GM18502 (cell line): ENCODE results near the gene SCN5A.

ENCODE experiments used
- ATAC-seq: cut with Tn5 transposase; IDR thresholded peaks from one replicate; pipeline ENCODE4 v1.9.1; 2021; ENCODE audit warnings: mild to moderate bottlenecking; ENCODE audit not compliant: unreplicated experiment, poor library complexity

The SCN5A gene

DNA sequence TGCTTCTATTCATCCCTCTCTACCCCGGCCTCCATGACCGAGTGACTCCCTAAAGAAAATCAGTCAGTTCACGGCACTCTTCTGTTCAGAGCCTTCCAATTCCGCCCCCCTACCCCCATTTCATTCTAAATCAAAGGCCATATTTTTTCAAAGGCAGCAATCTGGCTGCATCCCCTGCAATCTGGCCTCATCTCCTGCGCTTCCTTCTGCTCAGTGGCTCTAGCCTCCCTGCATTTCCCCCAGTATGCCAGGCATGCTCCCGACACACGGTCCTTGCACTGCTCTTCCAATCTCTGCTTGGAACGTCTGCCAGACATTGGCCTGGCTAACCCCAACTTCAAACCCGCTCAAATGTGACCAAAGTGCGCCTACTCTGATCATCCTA is 85.6 kb downstream of the SCN5A start:
- ATAC-seq = no peak

DNA sequence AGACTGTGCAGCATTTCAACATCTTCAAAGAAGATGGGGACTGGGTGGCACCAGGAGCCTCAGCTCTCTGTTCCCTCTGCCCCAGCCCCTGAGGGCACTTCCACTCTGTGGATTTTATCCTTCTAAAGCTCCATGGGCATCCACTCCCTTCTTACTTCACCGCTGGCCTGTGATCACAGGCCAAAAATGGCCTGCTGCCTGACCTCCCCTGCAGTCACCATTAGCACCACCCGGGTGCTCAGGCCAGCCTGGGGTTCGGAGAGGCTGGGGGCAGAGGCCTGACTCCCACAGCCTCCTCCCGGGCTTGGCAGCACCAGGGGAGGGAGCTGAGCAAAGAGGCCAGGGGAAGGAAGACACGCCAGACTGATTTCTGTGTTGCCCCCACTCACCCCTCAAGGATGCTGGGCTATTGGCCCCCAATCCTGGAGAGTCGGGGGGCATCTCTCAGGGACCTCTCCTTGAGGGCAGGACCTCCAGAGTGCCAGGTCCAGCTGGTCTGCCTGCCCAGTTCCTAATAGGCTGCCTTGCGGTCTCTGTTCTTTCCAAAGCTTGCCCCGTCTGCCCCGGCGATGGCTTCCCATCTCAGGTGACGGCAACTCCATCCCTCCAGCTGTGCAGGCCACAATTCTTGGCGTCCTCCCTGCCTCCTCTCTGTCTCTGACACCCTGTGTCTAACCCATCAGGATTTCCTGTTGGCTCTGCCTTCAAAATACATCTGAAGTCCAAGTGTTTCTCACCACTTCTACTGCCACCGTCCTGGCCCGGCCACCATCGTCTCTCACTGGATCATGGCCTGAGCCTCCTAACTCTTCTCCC is 86.2 kb downstream of the SCN5A start:
- ATAC-seq = no peak

DNA sequence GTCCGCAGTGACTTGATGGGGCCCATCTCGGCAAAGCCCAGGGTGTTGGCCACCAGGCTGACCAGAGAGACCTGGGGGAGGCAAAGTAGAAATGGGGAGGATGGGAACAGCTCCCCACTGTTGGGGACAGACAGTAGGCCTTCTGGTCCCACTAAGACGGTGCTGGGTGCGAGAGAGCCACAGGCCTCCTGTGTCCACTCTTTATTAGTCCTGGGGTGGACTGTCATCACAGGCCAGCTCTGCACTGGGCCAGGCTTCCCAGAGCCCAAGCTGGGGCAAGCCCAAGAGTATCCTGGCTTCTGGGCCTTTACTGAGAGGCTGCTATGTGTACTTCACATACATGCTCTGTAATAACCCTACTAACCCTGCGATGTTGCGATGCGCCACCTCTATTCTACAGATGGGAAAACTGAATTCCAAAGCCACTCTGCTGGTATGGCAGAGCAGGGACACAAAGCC is 87.0 kb downstream of the SCN5A start:
- no peak for ATAC-seq

DNA sequence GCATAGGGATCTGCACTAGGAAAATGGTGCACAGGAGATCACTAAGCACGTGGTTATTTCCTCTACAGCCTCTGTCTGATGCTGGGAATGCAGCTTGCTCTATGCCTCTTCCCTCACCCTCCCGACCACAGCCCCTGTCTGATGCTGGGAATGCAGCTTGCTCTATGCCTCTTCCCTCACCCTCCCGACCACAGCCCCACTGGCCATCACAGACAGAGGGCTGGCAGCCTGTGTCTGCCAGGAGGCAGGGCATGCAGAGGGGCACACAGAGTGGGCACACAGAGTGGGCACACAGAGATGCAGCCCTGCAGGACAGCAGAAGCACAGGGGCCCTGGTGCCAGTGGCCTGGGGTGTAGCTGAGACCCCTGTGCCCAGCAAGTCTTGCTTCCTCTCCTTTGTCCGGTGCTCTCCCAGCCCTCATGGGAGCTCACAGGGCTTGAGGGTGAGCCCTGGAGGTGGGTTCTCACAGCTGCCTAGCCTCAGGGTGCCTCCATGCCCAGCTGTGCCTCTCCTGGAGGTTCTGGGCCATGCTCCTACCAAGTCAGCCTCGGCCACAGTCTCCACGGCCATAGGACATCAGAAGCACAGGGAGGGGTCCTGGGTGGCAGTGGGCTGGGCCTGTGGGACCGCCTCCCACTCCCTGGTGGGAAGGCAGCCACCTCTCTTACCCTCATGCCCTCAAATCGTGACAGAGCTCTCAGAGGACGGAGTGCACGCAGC is 87.6 kb downstream of the SCN5A start:
- ATAC-seq = no peak

DNA sequence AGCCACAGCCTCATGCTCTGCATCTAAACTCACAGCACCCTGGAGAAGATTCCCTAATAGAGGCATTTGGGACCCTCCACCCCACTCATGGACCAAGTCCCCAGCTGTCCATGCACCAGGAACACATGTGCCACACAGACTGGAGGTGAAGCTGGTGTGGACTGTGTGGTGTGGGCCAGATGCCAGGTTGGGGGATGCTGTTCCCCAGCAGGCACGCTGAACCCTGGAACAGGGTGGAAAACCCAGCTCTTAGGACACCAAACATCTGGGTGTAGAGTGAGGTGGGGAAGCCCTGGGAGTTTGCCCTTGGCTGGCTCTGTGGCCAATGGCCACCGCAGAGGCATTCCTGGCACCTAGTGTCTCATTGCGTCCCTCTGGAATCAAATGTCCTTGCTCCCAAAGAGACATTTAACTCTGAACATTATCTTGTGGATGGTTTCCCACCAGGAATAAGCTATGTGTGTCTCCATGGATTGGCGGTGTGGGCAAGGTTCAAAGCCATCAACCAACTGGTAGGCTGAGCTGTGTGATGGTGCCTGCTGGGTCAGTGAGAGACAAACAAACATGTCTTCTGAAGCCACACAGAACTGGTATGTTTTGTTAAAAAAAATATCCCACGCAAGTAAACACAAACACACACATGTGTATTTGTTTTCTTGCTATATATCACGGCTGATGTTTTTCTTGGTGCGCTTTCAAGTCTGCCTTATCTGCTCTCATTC is 88.3 kb downstream of the SCN5A start:
- no peak for ATAC-seq

DNA sequence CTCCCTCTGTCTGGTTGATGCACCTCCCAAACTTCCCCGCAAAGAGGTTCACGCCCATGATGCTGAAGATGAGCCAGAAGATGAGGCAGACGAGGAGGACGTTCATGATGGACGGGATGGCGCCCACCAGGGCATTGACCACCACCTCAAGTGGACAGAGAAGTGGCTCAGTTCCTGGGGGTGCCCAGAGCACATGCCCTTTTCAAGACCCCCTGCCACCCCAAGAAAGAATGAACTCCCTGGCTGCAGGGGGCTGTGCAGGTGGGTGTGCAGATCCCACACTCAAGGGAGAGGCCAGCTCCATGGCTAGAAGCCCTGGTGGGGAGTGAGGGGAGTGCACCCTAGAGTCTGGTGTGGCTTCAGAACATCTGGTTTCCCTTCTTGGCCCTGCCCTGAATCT is 89.2 kb downstream of the SCN5A start:
- no peak for ATAC-seq

DNA sequence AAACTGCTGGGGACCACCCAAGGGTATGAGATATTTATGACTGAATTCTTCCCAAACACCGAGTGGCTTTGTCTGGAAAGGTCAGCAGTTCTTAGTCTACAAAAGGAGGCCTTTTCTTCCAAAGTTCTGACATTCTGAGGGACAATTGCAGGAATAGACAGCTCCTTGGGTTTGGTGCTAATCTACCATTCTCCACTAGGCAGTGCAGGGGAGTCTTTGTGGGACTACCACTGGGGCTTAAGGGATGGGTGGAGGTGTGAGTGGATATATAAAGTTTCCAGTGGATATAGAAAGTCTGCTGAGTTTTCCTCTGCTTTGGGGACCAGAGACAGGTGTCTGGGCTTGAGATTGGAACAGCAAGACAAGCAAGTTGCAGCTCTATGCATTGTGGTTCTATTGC is 90.6 kb downstream of the SCN5A start:
- ATAC-seq = no peak

DNA sequence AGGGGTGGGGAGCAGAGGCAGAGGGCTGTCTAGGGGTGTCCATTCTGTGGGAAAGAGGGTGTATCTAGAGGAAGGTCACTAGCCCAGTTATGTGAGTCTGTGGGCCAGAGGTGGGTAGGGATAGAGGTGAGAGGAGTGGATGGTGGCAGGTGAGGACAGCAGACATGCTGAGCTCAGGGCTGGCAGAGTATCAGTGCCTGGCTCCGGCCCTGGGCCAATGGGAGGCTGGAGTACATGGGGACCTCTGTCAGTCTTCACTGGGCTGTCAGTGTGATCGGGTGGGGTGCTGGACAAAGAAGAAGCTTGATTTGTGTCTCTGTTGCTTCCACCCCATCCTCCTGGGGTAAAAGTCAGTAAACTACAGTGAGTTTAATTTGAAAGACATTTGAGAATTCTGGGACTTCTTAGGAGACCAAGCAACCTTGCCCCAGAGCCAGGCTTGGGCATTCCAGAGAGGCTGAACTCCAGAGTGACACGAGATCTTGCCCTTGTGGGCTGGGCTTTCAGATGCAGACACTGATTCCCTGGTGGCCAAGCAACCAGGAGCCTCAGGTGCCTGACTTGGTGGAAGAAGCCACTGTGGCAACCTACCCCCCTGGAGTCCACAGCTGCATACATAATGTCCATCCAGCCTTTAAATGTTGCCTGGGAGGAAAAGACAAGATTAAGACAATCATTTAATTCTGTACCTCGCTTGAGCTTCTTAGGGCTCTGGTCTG is 92.7 kb downstream of the SCN5A start:
- no peak for ATAC-seq

DNA sequence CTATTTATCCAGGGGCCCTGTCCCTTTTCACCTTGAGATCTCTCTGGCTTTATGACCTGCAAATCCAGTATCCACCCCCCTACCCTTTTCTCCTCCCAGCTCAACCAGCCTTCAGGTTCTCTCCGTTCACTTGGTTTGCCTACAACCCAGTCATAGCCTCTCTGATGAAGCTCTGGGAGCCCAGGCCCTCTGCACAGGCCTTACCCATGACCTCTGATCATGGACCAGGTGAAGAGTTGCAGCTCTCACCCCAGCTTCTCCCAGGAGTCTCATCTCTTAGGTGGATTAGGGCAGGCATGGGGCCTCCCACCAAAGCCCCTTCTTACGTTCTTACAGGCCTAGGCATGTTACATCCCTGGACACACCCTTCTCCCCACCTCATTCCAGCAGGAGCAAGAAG is 93.6 kb downstream of the SCN5A start:
- ATAC-seq = no peak

DNA sequence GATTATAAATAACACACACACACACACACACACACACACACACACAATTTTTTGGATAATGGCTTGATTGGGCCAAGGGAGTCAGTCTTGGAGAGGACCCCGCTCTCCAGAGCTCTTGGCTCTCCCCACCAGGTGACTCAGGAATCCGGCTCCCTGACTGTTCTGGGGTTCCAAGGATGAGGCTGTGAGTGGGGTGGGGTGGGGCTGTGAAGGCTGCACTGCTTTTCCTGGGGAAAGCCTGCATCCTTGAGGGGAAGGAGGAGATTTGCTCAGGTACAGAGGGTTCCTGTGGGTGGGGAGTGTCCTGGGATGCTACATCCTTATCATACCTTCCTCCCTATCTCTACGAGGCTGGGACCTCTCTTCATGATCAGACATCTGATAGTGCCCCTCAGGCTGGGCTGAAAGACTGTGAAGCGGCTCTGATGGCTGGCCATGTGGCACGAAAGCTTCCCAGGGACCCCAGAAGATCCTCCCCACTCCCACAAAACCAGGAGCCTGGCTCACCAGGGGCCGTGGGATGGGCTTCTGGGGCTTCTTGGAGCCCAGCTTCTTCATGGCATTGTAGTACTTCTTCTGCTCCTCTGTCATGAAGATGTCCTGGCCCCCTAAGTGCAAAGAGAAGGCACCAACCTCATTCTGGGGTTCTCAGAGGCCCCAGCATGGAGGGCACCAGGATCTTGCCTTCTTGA is 94.2 kb downstream of the SCN5A start:
- ATAC-seq = no peak

DNA sequence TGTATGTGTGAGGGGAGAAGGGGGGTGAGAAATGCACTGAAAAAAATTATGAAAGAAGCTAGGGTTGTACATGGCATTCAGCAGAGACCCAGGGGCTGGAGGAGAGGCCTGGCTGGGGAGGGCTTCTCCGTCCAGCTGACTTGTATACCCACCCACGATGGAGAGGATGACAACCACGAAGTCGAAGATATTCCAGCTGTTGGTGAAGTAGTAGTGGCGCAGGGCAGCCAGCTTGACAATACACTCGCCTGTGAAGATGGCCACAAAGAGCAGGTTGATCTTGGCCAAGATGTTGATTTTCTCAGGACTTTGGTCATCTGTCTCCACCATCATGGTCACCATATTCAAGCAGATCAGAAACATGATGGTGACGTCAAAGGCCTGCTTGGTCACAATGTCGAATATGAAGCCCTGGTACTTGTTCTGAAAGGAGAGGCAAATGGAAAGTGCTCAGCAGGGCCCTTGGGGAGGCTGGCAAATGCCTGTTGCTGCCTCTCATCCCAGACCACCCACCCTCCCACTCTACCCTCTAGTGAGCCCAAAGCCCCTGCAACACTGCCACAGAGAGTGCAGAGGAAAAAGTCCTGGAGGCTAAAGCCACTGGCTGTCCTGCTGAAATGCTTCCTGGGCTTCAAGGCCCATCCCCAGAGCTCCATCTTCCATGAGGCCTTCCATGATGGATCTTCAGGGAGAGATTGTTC is 95.2 kb downstream of the SCN5A start:
- ATAC-seq = no peak

DNA sequence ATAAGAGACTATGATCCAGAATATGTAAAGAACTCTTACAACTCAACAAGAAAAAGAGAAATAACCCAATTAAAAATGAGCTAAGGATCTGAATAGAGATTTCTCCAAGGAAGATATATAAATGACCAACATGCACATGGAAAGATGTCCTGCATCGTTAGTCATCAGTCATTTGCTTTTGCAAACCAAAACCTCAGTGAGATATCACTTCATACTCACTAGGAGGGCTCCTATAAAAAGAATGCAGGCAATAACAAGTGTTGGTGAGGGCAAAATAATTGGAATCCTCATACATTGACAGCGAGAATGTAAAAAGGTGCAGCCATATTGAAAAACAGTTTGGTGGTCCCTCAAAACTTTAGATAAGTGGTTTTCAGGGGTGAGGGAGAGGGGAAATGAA is 96.4 kb downstream of the SCN5A start:
- ATAC-seq = no peak

DNA sequence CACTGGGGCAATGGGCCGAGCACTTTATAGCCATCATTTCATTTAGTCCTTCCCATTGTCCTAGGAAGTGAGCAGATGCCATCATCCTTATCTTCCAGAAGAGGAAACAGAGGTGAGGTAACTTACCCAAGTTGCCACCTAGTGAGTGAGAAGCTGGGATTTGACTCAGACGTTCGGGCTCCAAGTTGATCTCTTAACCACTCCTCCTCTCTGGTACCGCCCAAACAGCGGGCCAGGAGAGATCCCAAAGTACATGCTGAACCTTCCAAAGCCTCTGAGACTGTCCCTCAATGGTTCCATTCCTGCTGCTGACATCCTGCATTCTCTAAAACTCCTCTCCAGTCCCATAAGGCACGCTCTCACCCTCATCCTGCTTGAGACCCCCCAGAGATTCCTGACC is 97.1 kb downstream of the SCN5A start:
- ATAC-seq = no peak

DNA sequence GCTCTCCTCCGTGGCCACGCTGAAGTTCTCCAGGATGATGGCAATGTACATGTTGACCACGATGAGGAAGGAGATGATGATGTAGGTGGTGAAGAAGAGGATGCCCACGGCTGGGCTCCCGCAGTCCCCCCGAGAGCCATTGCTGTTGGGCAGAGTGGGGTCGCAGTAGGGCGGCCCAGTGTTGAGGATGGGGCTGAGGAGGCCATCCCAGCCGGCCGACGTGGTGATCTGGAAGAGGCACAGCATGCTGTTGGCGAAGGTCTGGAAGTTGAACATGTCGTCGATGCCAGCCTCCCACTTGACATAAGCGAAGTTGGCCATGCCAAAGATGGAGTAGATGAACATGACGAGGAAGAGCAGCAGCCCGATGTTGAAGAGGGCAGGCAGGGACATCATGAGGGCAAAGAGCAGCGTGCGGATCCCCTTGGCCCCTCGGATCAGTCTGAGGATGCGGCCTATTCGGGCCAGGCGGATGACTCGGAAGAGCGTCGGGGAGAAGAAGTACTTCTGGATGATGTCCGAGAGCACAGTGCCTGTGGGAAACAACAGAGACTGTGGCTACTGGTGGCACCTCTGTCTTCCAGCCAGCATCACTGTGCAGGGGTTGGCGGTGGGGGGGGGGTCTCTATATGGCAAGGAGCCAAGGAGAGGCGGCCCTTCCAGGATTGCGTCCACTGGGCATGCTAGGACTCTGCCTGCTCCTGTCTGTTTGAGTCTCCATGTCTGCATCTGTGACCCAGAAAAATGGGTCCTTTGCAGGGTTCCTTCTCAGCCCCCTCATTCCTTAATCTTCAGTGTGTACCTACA is 98.3 kb downstream of the SCN5A start:
- ATAC-seq = no peak

DNA sequence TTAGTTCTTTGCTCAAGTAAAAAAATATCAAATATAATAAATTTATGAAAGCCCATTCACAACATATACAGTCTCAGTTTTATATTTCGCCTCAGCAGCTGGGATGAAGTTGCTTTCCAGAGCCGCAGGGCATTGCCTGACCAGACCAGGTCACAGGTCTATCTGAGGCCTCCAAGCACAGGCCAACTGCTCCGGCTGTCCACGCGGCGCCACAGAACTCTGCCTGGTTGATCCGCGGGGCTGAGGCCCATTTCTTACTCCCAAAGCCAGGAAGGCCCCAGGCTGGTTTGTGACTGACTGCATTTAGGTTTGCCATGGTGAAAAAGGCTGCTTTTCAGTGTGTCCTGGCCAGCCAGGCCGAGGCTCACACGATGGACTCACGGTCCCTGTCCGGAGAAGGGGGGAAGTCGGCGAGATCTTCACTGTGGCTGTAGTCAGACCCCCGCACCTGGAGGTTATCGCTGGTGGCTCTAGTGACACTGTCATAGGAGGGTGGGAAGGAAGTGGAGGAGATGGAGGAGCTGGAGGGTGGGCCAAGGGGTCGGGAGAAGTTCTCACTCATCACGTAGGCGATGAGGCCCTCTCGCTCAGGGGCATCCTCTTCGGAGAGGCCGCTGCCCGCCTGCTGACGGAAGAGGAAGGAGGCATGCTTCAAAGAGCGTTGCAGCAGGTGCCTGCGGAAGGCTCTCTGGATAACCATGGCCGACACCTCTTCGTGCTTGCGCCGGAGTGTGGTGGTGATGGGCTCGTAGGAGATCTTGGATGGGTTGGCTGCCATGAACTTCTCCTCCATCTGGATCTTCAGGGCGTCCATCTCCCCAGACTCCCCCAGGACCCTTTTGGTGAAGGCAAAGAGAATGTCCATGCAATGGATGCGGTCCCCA is 99.3 kb downstream of the SCN5A start:
- ATAC-seq = no peak

DNA sequence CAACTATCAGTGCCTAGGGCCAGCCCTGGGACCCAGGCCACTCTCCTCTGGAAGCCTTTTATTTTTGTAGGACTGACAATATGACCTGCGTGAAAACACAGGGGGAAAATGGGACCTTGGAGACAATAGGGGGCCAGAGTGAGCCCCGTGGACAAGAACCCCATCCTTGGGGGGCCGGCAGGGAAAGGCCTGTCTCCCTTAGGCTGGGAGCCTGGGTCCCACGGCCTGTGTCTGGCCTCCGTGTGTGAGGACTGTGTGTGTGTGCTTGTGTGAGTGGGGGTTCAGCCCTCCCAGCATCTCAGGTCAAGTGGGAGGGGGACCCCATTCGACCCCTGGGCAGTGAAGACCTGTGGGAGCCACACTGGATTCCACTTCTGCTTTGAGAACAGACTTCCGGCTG is 100.0 kb downstream of the SCN5A start:
- ATAC-seq = no peak

DNA sequence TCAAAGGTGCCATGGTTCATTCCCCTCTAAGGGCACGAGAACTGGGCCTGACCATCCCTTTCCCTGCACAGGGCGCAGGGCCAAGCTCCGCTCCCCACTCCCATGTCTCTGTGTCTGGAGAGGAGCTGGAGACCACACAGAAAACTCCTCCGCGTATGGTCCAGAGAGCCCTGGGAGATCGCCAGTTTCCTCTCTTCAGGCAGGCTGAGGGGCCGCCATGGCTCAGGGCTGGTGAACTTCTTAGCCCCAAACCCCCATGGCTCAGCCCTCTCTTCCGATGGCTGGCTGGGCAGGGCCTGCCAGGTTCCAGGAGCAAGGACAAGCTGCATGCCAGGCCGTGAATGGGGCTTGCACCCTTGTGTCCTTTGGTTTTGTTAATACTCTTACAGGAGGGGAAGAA is 100.4 kb downstream of the SCN5A start:
- no peak for ATAC-seq
